Muscle of leg (tissue), 11 donors: ENCODE measurements around the gene GIGYF1. TPM values are rescaled to one million over a fixed set of nuclear protein-coding genes. Genes with fewer than 3 reads are reported as not detected.
"Not testable (repeated sequence)": the region's sequence is repeated elsewhere in the genome, so short reads cannot be mapped to it uniquely, and the experiment has no call there.

Source experiments
- DNase-seq: peaks from one replicate; pipeline ENCODE4 v3.0.0; 2013
- H3K27ac ChIP-seq: one replicate; pipeline ENCODE4 v1.5.1; 2013; ENCODE audit warnings: mild to moderate bottlenecking, low read length, control low read depth
- H3K27me3 ChIP-seq: one replicate; pipeline ENCODE4 v1.6.1; 2013; ENCODE audit warnings: low read length; ENCODE audit not compliant: control insufficient read depth, insufficient read depth
- H3K36me3 ChIP-seq: one replicate; pipeline ENCODE4 v1.6.1; 2013; ENCODE audit warnings: low read length; ENCODE audit not compliant: control insufficient read depth, insufficient read depth
- H3K4me1 ChIP-seq: one replicate; pipeline ENCODE4 v1.6.1; 2013; ENCODE audit warnings: low read length; ENCODE audit not compliant: control insufficient read depth, insufficient read depth
- H3K4me3 ChIP-seq: one replicate; pipeline ENCODE4 v1.5.1; 2013; ENCODE audit warnings: low read length, control low read depth
- H3K9me3 ChIP-seq: replicated peaks from 2 replicates; pipeline ENCODE4 v1.6.1; 2013; ENCODE audit warnings: low read depth, low read length; ENCODE audit not compliant: control insufficient read depth
- WGBS: methylation state at CpG from one replicate; pipeline ENCODE4 v1.1.5; 2013; ENCODE audit warnings: missing lambda C conversion rate; ENCODE audit not compliant: insufficient coverage; 5-methylcytosine and 5-hydroxymethylcytosine counted together
- polyA plus RNA-seq, 8 donors: library from polyadenylated mRNA; unstranded; fragments of 120-200 nt; gene quantifications; one replicate each; pipeline versions ENCODE4 v1.2.1 to v1.2.3, GENCODE V29; 2013; ENCODE audit warnings: inconsistent platforms in 1 of 8, low replicate concordance in 1 of 8; ENCODE audit not compliant: insufficient read length in 8 of 8, insufficient read depth in 1 of 8
- total RNA-seq: library from RNA; stranded (reverse); fragments of 120-200 nt; gene quantifications from one replicate; pipeline ENCODE4 v1.2.4, GENCODE V29; 2013

Gene GIGYF1
- total and polyA plus RNA-seq, 9 donors, result 16.7 to 37.5 (median 29.7) TPM

- 89% methylated on average over 11 of the region's 18 CpGs for WGBS
- H3K27ac ChIP-seq, result no peak overlapping the region
- H3K4me3 ChIP-seq, result no peak overlapping the region
- H3K36me3 ChIP-seq, result peaks cover 4% of the 10 kb centered on the region
- H3K9me3 ChIP-seq, result no peaks in the 10 kb centered on the region
- H3K27me3 ChIP-seq, result peaks cover 3% of the 10 kb centered on the region
- H3K4me1 ChIP-seq, result peaks cover 17% of the 10 kb centered on the region
- no peak for DNase-seq
Observed at GRCh38 chr7:100671353-100672327, 22.4 kb downstream of the GIGYF1 start.

DNA sequence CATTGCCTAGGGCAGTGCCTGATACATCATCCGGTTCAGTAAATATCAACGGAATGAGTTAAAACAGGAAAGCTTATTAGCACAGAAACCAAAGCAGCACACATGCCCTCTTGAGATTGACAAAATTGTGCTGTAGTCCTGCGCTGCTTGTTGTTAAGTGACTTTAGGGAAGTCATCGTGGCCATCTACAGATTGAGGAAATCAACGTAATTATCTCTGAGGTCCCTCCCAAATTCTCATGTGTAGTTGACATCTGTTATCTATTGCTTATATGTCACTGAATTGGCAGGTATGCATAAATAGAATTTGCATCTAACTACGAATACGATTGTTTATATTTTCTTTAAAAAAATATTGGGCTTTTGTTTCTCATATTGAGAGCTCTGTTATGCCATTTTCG is 24.0 kb downstream of the GIGYF1 start:
- peaks cover 6% of the 10 kb centered on the region for H3K4me1 ChIP-seq
- no peak overlapping the region for H3K4me3 ChIP-seq
- H3K9me3 ChIP-seq, result no peaks in the 10 kb centered on the region
- H3K36me3 ChIP-seq, result no peaks in the 10 kb centered on the region
- no peak for DNase-seq
- no peak overlapping the region for H3K27ac ChIP-seq
- no CpG with 5 or more reads among the region's 8 CpGs for WGBS
- peaks cover 7% of the 10 kb centered on the region for H3K27me3 ChIP-seq

DNA sequence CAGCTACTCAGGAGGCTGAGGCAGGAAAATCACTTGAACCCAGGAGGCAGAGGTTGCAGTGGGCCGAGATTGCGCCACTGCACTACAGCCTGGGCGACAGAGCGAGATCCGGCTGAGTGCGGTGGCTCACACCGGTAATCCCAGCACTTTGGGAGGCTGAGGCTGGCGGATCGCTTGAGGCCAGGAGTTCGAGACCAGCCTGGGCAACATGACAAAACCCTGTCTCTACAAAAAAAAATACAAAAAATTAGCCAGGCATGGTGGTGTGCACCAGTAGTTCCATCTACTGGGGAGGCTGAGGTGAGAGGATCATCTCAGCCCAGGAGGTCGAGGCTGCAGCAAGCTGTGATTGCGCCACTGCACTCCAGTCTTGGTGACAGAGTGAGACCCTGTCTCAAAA is 24.9 kb downstream of the GIGYF1 start:
- H3K36me3 ChIP-seq, DNase-seq, H3K4me1 ChIP-seq, H3K27ac ChIP-seq, H3K9me3 ChIP-seq, H3K27me3 ChIP-seq, H3K4me3 ChIP-seq: not testable (repeated sequence)
- WGBS, result 97% methylated on average over 7 of the region's 12 CpGs

GRCh38 chr7:100668069-100668449 is 26.0 kb downstream of the GIGYF1 start:
- DNase-seq, result no peak
- H3K36me3 ChIP-seq, result no peaks in the 10 kb centered on the region
- no peak overlapping the region for H3K27ac ChIP-seq
- H3K4me1 ChIP-seq, result peaks cover 2% of the 10 kb centered on the region
- no peak overlapping the region for H3K4me3 ChIP-seq
- WGBS, result no CpG with 5 or more reads among the region's 2 CpGs
- H3K27me3 ChIP-seq, result peaks cover 7% of the 10 kb centered on the region
- no peaks in the 10 kb centered on the region for H3K9me3 ChIP-seq

DNA sequence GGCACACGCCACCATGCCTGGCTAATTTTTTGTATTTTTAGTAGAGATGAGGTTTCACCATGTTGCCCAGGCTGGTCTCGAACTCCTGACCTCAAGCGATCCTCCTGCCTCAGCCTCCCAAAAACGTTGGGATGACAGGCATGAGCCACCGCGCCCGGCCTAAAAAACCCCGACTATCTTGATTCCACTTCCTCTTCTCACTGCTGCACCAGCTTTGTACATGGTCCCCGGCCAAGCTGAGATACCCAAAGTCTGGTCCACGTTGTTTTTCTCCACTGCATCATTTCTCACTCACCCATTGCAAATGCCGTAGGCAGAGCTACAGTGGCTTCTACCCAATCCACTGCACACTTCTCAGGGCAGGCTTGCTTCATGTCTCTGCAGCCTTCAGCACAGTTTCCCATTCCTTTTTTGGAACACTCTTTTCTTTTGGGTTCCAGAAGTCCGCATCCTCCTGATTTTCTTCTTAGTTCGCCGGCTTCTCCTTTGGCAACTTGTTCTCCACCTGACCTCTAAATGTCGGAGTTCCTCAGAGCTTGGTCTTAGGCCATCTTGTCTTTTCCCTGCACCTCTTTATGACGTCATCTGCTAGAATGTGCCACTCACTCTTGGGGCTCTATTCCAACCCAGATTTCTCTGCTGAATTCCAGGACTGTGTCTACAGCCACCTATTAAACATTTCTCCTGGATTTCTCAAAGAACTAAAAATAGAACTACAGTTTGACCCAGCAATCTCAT is 26.6 kb downstream of the GIGYF1 start:
- H3K4me1 ChIP-seq, result no peaks in the 10 kb centered on the region
- DNase-seq, result no peak
- no peaks in the 10 kb centered on the region for H3K9me3 ChIP-seq
- H3K27me3 ChIP-seq, result peaks cover 7% of the 10 kb centered on the region
- no peaks in the 10 kb centered on the region for H3K36me3 ChIP-seq
- WGBS, result 74% methylated on average over 15 of the region's 16 CpGs
- H3K4me3 ChIP-seq, result no peak overlapping the region
- H3K27ac ChIP-seq, result no peak overlapping the region

GRCh38 chr7:100665168-100665726 is 28.8 kb downstream of the GIGYF1 start:
- Histone ChIP-seq H3K27ac (no peak overlapping the region), H3K36me3 (no peaks in the 10 kb centered on the region), H3K4me3 (no peak overlapping the region), H3K4me1 (no peaks in the 10 kb centered on the region), H3K27me3 (peaks cover 9% of the 10 kb centered on the region), H3K9me3 (no peaks in the 10 kb centered on the region)
- WGBS, result 88% methylated on average over 2 of the region's 5 CpGs
- DNase-seq, result no peak

DNA sequence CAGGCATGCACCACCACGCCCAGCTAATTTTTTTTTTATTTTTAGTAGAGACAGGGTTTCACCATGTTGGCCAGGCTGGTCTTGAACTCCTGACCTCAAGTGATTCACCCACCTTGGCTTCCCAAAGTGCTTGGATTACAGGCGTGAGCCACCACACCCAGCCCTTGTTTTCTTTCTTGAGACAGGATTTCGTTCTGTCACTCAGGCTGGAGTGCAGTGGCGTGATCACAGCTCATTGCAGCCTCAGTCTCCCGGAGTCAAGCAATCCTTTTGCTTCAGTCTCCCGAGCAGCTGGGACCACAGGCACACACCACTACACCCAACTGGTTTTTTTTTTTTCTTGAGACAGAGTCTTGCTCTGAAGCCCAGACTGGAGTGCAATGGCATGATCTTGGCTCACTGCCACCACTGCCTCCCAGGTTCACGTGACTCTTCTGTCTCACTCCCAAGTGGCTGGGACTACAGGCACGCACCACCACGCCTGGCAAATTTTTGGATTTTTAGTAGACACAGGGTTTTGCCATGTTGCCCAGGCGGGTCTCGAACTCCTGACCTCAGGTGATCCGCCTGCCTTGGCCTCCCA is 31.8 kb downstream of the GIGYF1 start:
- not testable (repeated sequence) for H3K4me3 ChIP-seq
- 82% methylated on average over 11 of the region's 12 CpGs for WGBS

DNA sequence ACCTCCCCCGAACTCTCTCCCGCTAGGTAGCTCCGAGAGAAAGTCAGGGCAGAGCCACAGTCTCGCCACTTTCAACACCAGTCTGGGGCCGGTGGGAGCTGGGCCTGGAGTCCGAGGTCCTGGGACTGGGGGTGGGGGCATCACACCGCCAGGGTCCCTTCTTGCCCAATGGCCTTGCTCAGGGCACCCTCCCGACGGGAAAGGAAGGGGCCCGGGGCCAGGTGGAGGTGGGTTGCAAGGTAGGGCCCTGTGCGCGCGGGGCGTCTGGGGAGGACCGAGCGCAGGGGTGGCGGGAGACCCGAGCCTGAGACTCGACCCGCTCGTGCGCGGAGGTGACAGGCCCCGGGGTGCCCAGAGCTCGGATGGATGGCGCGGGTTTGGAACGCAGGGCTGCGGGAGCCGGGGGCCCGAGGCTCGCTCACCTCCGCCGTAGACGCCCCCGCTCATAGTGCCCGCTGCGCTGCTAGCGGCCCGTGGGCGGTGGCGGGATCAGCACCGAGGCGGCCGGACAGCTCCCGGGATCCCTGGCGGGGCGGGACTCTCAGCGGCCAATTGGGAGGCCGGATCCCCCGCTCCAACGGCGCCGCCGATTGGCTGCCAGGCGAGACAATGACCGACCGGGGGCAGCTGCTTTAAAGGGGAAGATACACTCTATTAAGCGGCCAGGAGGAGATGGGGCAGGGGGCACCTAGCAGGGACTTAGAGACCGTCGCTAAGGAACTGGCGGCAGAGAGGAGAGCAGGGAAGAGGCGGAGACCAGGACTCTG is 38.0 kb downstream of the GIGYF1 start, which contains the start of gene ACTL6B:
Gene ACTL6B (minus strand): TSS at position 541 of the 767 bp plus-strand sequence. CDS start 94 bp downstream, at position 447.
- H3K27me3 ChIP-seq, result peaks cover 44% of the 10 kb centered on the region
- no peak within 1 kb of the TSS for H3K27ac ChIP-seq
- DNase-seq, result peak; percentile 74
- H3K36me3 ChIP-seq, result no peaks in the 10 kb centered on the region
- WGBS, result 5% methylated on average over 61 of the region's 63 CpGs
- H3K4me3 ChIP-seq, result no peak within 1 kb of the TSS
- H3K9me3 ChIP-seq, result no peaks in the 10 kb centered on the region
- H3K4me1 ChIP-seq, result no peaks in the 10 kb centered on the region

More for the DNA sequence above, 31.8 kb downstream of the GIGYF1 start:
- peaks cover 18% of the 10 kb centered on the region for H3K27me3 ChIP-seq
- not testable (repeated sequence) for H3K4me1 ChIP-seq, DNase-seq, H3K27ac ChIP-seq, H3K36me3 ChIP-seq, H3K9me3 ChIP-seq
